ENCODE results near the gene DDAH1.

DDAH1 gene

DNA sequence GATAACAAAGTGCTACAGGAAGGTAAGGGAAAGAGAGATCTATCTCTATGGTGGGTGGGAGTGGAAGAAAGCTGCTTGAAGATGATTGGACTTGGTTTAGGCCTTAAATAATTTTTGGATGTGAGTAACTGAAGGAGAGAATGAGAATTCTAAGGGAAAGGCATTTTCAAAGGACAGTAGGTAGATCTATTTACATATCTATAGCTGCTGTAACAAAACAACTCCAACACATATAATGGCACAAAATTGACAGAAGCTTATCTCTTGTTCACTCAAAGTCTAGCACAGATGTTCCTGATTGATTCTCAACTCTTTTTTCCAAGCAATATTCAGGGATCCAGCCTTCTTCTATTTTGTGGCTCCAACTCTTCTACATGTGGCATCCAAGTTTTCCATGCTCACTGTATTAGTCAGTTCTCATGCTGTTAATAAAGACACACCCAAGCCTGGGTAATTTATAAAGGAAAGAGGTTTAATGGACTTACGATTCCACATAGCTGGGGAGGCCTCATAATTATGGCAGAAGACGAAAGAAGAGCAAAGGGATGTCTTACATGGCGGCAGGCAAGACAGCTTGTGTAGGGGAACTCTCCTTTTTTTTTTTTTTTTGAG lies 3.1 kb upstream of the DDAH1 start:
- DNase-seq, result no peak

GRCh38 chr1:85467036-85467435 lies 2.1 kb upstream of the DDAH1 start:
- DNase-seq, result no peak

- no peak for DNase-seq
Observed at GRCh38 chr1:85465786-85466134, 801 bp upstream of the DDAH1 start.

DNA sequence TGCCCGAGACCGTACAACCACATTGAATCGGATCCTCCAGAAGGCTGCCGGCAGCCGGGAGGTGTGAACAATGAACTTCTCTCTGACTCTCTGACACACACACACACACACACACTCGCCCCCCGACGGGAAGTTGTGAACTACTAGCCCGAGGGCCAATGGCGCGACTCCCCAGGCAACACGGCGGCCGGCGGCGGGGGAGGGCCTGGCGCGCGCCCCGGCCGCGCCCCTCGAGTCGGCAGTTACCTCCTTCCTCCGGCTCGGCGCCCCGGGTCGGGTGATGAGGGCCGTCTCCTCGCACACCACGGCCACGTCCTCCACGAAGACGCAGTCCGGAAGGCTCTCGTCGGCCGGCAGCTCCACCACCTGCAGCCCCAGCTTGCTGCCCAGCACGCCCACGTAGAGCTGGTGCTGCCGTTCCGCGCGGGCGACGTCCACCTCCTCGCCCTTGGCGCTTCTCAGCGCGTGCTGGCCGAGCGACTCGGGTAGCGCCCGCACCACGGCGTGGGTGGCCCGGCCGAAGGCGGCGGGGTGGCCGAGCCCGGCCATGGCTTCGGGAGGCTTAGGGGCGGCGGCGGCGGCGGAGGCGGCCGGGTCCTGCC lies 361 bp downstream of the DDAH1 start:
- no peak for DNase-seq

- DNase-seq, result no peak
Observed at GRCh38 chr1:85463731-85464496, 1.0 kb downstream of the DDAH1 start.

DNA sequence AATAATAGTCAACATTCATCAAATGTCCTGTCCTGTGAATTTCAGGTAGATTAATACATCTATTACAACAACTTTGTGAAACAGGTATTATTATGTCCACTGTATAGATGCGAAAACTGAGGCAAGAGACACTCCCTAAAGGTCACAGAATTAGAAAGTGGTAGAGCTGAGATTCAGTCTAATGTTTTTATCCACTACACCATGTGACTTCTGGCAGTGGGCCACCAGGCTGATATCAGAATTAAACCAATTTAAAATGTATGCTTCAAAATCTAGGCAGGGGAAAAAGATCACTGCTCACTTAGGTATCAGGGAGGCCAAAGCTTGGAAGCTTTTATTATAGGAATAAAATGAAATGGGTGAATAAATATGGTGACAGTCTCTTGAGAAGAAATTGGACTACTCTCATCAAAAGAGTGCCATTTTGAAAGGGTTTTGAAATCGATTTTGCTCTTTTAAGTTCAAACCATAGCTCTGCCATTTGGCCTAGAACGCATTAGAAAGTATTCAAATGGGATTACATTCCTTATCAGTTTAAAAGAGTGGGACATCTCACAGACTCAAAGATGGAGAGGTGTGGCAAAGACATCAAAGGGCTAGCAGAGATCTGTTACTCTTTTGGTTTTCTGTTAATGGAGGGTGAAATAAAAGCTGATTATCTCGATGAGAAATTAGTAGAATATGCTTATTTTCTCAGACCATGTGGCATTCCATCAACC lies 1.9 kb downstream of the DDAH1 start:
- DNase-seq, result no peak

- DNase-seq, result no peak
Observed at GRCh38 chr1:85461216-85461918, 3.6 kb downstream of the DDAH1 start.

DNA sequence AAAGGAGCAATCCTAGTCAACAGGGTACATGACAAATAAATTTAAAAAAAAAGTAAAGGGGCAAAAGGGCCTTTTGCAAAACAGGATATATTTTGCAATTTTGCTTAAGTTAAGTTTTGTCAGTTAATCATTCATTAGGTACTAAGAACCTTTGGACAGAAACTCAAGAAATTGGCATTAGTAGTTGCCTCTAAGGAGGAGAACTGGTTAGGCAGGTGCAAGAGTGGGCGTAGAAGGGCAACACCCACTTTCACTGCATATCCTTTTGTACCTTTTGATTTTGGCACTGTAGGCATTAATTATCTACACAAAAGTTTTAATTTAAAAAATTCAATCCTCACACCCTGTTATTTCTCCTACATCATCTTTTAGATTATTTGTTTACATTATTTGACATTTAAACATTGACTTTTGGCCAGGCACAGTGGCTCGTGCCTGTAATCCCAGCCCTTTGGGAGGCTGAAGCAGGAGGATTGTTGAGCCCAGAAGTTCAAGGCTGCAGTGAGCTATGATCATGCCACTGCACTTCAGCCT lies 4.3 kb downstream of the DDAH1 start:
- DNase-seq, result no peak

GRCh38 chr1:85459290-85459689 lies 5.7 kb downstream of the DDAH1 start:
- DNase-seq, result no peak

DNA sequence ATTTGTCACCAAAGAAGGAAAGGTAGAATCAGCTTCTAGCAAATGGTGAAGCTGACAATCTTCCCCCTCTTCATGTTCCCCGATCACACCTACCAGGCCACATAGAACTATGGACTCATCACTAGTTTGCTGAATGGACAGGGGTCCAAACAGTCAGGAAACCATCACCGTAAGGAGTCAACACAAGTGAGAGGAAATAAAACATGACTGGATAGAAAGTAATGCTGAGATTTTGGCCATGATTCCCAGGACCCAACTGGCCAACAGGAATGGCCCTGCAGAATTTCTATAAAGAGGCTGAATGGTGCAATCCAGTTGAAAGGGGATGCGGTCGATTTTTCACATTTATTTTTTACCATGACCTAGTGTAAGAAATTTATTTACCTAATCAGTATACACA lies 10.7 kb downstream of the DDAH1 start:
- DNase-seq, result no peak

GRCh38 chr1:85453640-85454194 lies 11.2 kb downstream of the DDAH1 start:
- no peak for DNase-seq

DNA sequence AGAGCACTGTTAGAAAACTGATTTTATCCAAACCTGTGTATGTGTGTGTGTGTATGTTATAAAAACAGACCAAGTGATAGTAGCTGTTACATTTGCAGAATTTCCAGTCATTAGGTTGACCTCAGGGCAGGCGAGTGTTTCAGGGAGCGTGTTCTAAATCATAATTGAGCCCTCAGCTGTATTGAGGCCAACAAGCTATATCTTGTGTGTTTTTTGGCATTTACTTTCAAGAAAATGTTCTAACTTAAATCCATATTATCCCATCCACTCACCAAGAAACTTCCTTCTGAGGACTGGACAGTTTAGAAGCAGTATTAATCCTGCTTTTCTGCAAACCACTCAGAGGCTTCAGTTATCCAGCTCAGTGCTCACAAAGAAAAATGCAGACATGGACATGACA lies 12.0 kb downstream of the DDAH1 start:
- DNase-seq, result no peak

GRCh38 chr1:85451236-85451830 lies 13.6 kb downstream of the DDAH1 start:
- no peak for DNase-seq

GRCh38 chr1:85450832-85451231 lies 14.1 kb downstream of the DDAH1 start:
- DNase-seq, result no peak

DNA sequence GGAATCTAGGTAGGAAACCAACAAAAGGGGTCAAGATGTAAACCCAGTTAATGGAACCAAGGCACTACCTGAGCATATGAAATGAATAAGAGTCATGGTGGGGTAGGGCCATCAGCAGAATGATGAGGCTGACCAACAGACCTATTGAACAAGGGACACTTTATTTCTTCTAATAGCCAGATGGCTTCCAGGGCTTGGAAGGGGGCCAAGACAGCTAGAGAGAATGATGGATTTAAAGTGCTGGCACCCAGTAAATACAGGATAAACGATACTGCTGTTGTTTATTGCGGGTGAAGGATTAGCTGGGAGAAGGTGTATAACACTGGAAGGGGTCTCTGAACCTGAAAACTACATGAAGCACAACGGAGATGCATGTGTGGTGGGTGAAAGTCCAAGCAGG lies 15.6 kb downstream of the DDAH1 start:
- no peak for DNase-seq

GRCh38 chr1:85448358-85448757 lies 16.6 kb downstream of the DDAH1 start:
- DNase-seq, result no peak

GRCh38 chr1:85447006-85447943 lies 17.7 kb downstream of the DDAH1 start:
- DNase-seq, result no peak

GRCh38 chr1:85445906-85446305 lies 19.1 kb downstream of the DDAH1 start:
- no peak for DNase-seq

DNA sequence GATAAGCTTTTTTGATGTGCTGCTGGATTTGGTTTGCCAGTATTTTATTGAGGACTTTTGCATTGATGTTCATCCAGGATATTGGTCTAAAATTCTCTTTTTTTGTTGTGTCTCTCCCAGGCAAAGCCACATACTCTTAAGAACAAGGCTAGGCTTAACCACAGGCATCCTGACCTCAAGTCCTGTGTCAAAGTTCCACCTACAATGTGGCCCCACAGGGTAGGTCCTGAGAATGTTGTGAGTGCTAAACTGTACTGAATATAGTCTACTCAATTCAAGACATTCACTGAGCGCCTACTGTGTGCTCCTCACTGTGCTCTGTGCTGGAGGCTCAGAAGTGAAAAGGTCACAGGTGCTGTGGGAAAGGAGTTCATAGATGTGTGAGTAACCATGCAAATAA lies 20.6 kb downstream of the DDAH1 start:
- DNase-seq, result no peak

DNA sequence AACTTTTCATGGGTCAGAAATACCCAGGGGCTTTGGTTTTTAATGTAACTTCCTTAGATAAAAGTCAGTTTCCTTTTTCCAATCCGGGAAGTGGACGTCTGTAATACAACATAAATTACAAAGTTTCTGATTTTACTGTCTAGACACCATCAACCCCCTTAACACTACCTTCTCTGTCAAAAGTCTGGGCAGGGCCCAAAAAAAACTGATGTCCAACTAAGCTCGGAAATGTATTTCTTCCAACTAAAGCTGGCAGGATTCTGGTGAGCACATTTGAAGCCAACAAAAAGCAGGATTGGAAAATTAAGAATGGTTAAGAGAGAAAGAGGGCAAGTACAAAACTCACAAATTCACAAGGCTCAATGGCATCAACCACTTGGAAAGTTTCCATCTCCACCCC lies 24.3 kb downstream of the DDAH1 start:
- DNase-seq, result no peak

DNA sequence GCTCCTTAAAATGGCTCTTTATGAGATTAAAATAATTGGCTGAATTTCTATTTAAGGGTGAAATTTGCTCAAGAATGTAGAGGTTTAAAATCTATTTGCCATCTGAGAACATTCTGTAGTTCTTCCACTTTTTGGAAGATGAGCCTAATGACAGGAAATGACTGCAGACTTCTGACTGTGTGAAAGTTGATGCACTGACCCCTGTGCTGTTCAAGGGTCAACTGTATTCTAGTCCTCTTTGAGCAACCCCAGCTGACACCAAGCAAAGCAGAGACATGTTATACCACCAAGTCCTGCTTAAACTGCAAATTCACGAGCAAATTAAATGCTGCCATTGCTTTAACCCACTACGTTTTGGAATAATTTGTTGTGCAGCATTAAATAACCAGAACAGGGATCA lies 26.6 kb downstream of the DDAH1 start:
- DNase-seq, result no peak
